Stimulated activated naive B cell treated with anti-CD40 and anti-IgM and Interleukin-4, amounts not matched to agents 10 μg/mL and 1 μg/mL and 100 μg/mL, for 72 hours (primary cell): ENCODE results near the gene EFCAB6.

Experiments used
- ATAC-seq, 2 donors: fragments of 150-1000 bp; cut with Tn5 transposase; replicated peaks; 2 replicates each; pipeline ENCODE4 v1.10.0; 2021; ENCODE audit warnings: moderate library complexity in 1 of 2
- DNase-seq: peaks from one replicate; pipeline ENCODE4 v3.0.0; 2021
- H3K27ac Mint-ChIP-seq: one replicate; pipeline ENCODE4 v1.8.0; 2022; ENCODE audit warnings: mild to moderate bottlenecking, mixed read lengths
- H3K27me3 Mint-ChIP-seq, 2 donors: one replicate each; pipeline ENCODE4 v1.8.0; 2022; ENCODE audit warnings: mixed read lengths in 2 of 2
- H3K36me3 Mint-ChIP-seq, 2 donors: one replicate each; pipeline ENCODE4 v1.8.0; 2022; ENCODE audit warnings: mixed read lengths in 2 of 2, mild to moderate bottlenecking in 1 of 2
- H3K4me1 Mint-ChIP-seq, 2 donors: one replicate each; pipeline ENCODE4 v1.8.0; 2022; ENCODE audit warnings: mixed read lengths in 2 of 2, mild to moderate bottlenecking in 1 of 2
- H3K4me3 Mint-ChIP-seq, 2 donors: one replicate each; pipeline ENCODE4 v1.8.0; 2022; ENCODE audit warnings: mild to moderate bottlenecking in 2 of 2, mixed read lengths in 2 of 2, moderate library complexity in 1 of 2
- H3K9me3 Mint-ChIP-seq, 2 donors: one replicate each; pipeline ENCODE4 v1.8.0; 2022; ENCODE audit warnings: mixed read lengths in 2 of 2, mild to moderate bottlenecking in 1 of 2

EFCAB6 gene

GRCh38 chr22:43726964-43727543 is 85.1 kb downstream of the EFCAB6 start:
- Mint-ChIP-seq H3K4me1 (no peaks in the 10 kb centered on the region), H3K36me3 (peaks cover 0 to 5% of the 10 kb centered on the region in 2 donors), H3K27ac (no peak overlapping the region), H3K4me3 (no peak overlapping the region), H3K9me3 (peaks cover 2 to 6% of the 10 kb centered on the region in 2 donors), H3K27me3 (peaks cover 21 to 23% of the 10 kb centered on the region in 2 donors)
- no peak for ATAC-seq
- no peak for DNase-seq

- Mint-ChIP-seq H3K27me3 (peaks cover 21 to 23% of the 10 kb centered on the region in 2 donors), H3K27ac (no peak overlapping the region), H3K9me3 (peaks cover 2 to 6% of the 10 kb centered on the region in 2 donors), H3K36me3 (peaks cover 0 to 5% of the 10 kb centered on the region in 2 donors), H3K4me3 (no peak overlapping the region), H3K4me1 (no peaks in the 10 kb centered on the region)
- DNase-seq, result no peak
- ATAC-seq, result no peak
These were observed 85.8 kb downstream of the EFCAB6 start for GRCh38 chr22:43726322-43726721.

GRCh38 chr22:43723816-43724215 is 88.3 kb downstream of the EFCAB6 start:
- peaks cover 2 to 6% of the 10 kb centered on the region in 2 donors for H3K9me3 Mint-ChIP-seq
- H3K4me1 Mint-ChIP-seq, result peaks cover 8 to 9% of the 10 kb centered on the region in 2 donors
- H3K4me3 Mint-ChIP-seq, result no peak overlapping the region
- DNase-seq, result no peak
- ATAC-seq, result no peak
- H3K27me3 Mint-ChIP-seq, result peaks cover 8 to 9% of the 10 kb centered on the region in 2 donors
- no peak overlapping the region for H3K27ac Mint-ChIP-seq
- H3K36me3 Mint-ChIP-seq, result peaks cover 0 to 5% of the 10 kb centered on the region in 2 donors

- peaks cover 0 to 4% of the 10 kb centered on the region in 2 donors for H3K27me3 Mint-ChIP-seq
- ATAC-seq (no peak), DNase-seq (no peak)
- no peak overlapping the region for H3K4me3 Mint-ChIP-seq
- no peaks in the 10 kb centered on the region for H3K9me3 Mint-ChIP-seq
- peaks cover 8 to 9% of the 10 kb centered on the region in 2 donors for H3K4me1 Mint-ChIP-seq
- H3K36me3 Mint-ChIP-seq, result no peaks in the 10 kb centered on the region
- H3K27ac Mint-ChIP-seq, result no peak overlapping the region
These were observed 89.7 kb downstream of the EFCAB6 start for GRCh38 chr22:43722444-43722843.

- H3K27ac Mint-ChIP-seq, result no peak overlapping the region
- H3K4me1 Mint-ChIP-seq, result peaks cover 8 to 9% of the 10 kb centered on the region in 2 donors
- H3K27me3 Mint-ChIP-seq, result peaks cover 0 to 4% of the 10 kb centered on the region in 2 donors
- H3K9me3 Mint-ChIP-seq, result no peaks in the 10 kb centered on the region
- H3K36me3 Mint-ChIP-seq, result no peaks in the 10 kb centered on the region
- DNase-seq, result no peak
- H3K4me3 Mint-ChIP-seq, result no peak overlapping the region
- ATAC-seq, result peak; percentile 59 to 84
These were observed 91.4 kb downstream of the EFCAB6 start for GRCh38 chr22:43720716-43721115.

GRCh38 chr22:43714104-43714503 is 98.0 kb downstream of the EFCAB6 start:
- no peak for ATAC-seq

GRCh38 chr22:43711681-43712080 is 100.4 kb downstream of the EFCAB6 start:
- no peak for ATAC-seq
- Mint-ChIP-seq H3K27me3 (peaks cover 14 to 32% of the 10 kb centered on the region in 2 donors), H3K27ac (no peak overlapping the region), H3K4me1 (no peaks in the 10 kb centered on the region), H3K9me3 (no peaks in the 10 kb centered on the region), H3K36me3 (no peaks in the 10 kb centered on the region), H3K4me3 (no peak overlapping the region)
- no peak for DNase-seq

More at GRCh38 chr22:43714104-43714503, 98.0 kb downstream of the EFCAB6 start:
- Mint-ChIP-seq H3K27me3 (peaks cover 5 to 15% of the 10 kb centered on the region in 2 donors), H3K27ac (no peak overlapping the region), H3K4me3 (no peak overlapping the region), H3K9me3 (no peaks in the 10 kb centered on the region), H3K4me1 (no peaks in the 10 kb centered on the region), H3K36me3 (no peaks in the 10 kb centered on the region)
- no peak for DNase-seq

- Mint-ChIP-seq H3K27ac (no peak overlapping the region), H3K4me3 (no peak overlapping the region), H3K27me3 (peaks cover 18 to 21% of the 10 kb centered on the region in 2 donors), H3K4me1 (no peaks in the 10 kb centered on the region), H3K36me3 (peaks cover 4 to 9% of the 10 kb centered on the region in 2 donors), H3K9me3 (peaks cover 12 to 14% of the 10 kb centered on the region in 2 donors)
- no peak for DNase-seq
- no peak for ATAC-seq
These were observed 104.5 kb downstream of the EFCAB6 start for GRCh38 chr22:43707648-43708047.

GRCh38 chr22:43706571-43707328 is 105.4 kb downstream of the EFCAB6 start:
- Mint-ChIP-seq H3K9me3 (peaks cover 12 to 14% of the 10 kb centered on the region in 2 donors), H3K4me3 (no peak overlapping the region)

GRCh38 chr22:43706151-43706550 is 106.0 kb downstream of the EFCAB6 start:
- DNase-seq (no peak), ATAC-seq (no peak)
- Mint-ChIP-seq H3K27me3 (peaks cover 17 to 18% of the 10 kb centered on the region in 2 donors), H3K9me3 (peaks cover 12 to 14% of the 10 kb centered on the region in 2 donors), H3K4me3 (no peak overlapping the region), H3K4me1 (no peaks in the 10 kb centered on the region), H3K27ac (no peak overlapping the region), H3K36me3 (peaks cover 4 to 9% of the 10 kb centered on the region in 2 donors)

More at GRCh38 chr22:43706571-43707328, 105.4 kb downstream of the EFCAB6 start:
- H3K27me3 Mint-ChIP-seq, result peaks cover 17 to 18% of the 10 kb centered on the region in 2 donors
- peaks cover 4 to 9% of the 10 kb centered on the region in 2 donors for H3K36me3 Mint-ChIP-seq
- H3K27ac Mint-ChIP-seq, result no peak overlapping the region
- DNase-seq, result no peak
- no peak for ATAC-seq
- no peaks in the 10 kb centered on the region for H3K4me1 Mint-ChIP-seq

GRCh38 chr22:43704051-43704450 is 108.1 kb downstream of the EFCAB6 start:
- Mint-ChIP-seq H3K27ac (no peak overlapping the region), H3K4me3 (no peak overlapping the region), H3K4me1 (no peaks in the 10 kb centered on the region), H3K36me3 (peaks cover 4 to 9% of the 10 kb centered on the region in 2 donors), H3K9me3 (peaks cover 12 to 16% of the 10 kb centered on the region in 2 donors), H3K27me3 (peaks cover 23% of the 10 kb centered on the region in 2 donors)
- no peak for DNase-seq
- ATAC-seq, result no peak

- ATAC-seq, result no peak
- H3K9me3 Mint-ChIP-seq, result peaks cover under 1 to 8% of the 10 kb centered on the region in 2 donors
These were observed 113.7 kb downstream of the EFCAB6 start for GRCh38 chr22:43698403-43698802.

GRCh38 chr22:43697894-43698293 is 114.2 kb downstream of the EFCAB6 start:
- no peak for DNase-seq
- no peak for ATAC-seq
- Mint-ChIP-seq H3K27ac (no peak overlapping the region), H3K4me3 (no peak overlapping the region), H3K4me1 (no peaks in the 10 kb centered on the region), H3K9me3 (peaks cover 0 to 6% of the 10 kb centered on the region in 2 donors), H3K36me3 (no peaks in the 10 kb centered on the region), H3K27me3 (peaks cover 18 to 20% of the 10 kb centered on the region in 2 donors)

More at GRCh38 chr22:43698403-43698802, 113.7 kb downstream of the EFCAB6 start:
- Mint-ChIP-seq H3K4me3 (no peak overlapping the region), H3K27me3 (peaks cover 13 to 15% of the 10 kb centered on the region in 2 donors), H3K36me3 (no peaks in the 10 kb centered on the region), H3K27ac (no peak overlapping the region), H3K4me1 (no peaks in the 10 kb centered on the region)
- DNase-seq, result no peak

GRCh38 chr22:43693249-43693648 is 118.9 kb downstream of the EFCAB6 start:
- no peak for ATAC-seq
- Mint-ChIP-seq H3K27me3 (peaks cover 33% of the 10 kb centered on the region in 2 donors), H3K4me3 (no peak overlapping the region)

GRCh38 chr22:43689356-43689755 is 122.7 kb downstream of the EFCAB6 start:
- no peaks in the 10 kb centered on the region for H3K4me1 Mint-ChIP-seq
- H3K27ac Mint-ChIP-seq, result no peak overlapping the region
- no peaks in the 10 kb centered on the region for H3K36me3 Mint-ChIP-seq
- no peak overlapping the region for H3K4me3 Mint-ChIP-seq
- no peak for ATAC-seq
- DNase-seq, result no peak
- peaks cover 4 to 12% of the 10 kb centered on the region in 2 donors for H3K9me3 Mint-ChIP-seq
- peaks cover 26 to 36% of the 10 kb centered on the region in 2 donors for H3K27me3 Mint-ChIP-seq

More at GRCh38 chr22:43693249-43693648, 118.9 kb downstream of the EFCAB6 start:
- Mint-ChIP-seq H3K27ac (no peak overlapping the region), H3K4me1 (no peaks in the 10 kb centered on the region), H3K9me3 (peaks cover 4 to 12% of the 10 kb centered on the region in 2 donors), H3K36me3 (no peaks in the 10 kb centered on the region)
- DNase-seq, result no peak
